Measurements from ENCODE around the gene ARHGAP24. TPM values are rescaled to one million over a fixed set of nuclear protein-coding genes. Genes with fewer than 3 reads are reported as not detected.

The ARHGAP24 gene
- total RNA-seq, 1 experiment from 2014 or later: 1.3 TPM

DNA sequence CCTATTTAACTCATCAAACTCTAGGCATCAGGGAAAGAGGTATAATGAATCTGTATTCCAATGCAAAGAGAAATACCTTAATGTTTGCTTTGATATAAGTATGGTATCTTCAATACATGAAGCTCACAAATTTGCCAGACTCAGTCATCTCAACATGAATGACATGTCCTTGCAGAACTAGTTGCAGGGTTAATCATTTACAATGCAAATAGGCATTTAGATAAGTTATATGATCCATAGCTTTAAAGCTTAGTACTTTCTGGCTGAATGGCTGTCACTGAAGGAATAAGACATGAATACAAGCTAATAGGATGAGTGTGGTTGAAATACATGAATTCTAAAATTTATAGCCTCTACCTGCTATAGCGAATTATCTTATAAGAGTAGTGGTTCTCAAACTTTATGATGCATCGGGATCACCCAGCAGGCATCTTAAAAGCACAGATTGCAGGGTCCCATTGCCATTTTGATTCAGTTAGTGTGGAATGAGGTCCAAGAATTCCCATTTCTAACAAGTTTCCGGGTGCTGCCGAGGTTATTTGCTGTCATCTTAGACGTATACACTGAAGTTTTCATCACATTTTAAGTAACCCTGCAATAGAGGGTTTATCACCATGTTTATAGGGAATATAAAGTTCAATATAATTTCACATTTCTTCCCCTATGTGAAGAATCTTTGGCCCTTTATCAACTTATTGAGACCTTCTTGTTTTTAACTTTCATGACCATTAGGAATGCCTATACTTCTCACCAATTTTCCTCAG is 439.2 kb downstream of the ARHGAP24 start:
- ATAC-seq: no peak
- CTCF ChIA-PET: no interaction called here

More for the DNA sequence above, 439.2 kb downstream of the ARHGAP24 start:
- intact Hi-C loops (cut with micrococcal nuclease): no loop called here
- TF ChIP-seq CEBPB (IDR thresholded peaks at IDR 0.05; ENCODE audit: low read depth) (no peak), ZFX (IDR thresholded peaks at IDR 0.05) (no peak), JUND (IDR thresholded peaks at IDR 0.05) (no peak), EZH2 (IDR thresholded peaks at IDR 0.05) (no peak), EGR1 (IDR thresholded peaks at IDR 0.05; ENCODE audit: low read depth) (no peak), YY1 (IDR thresholded peaks at IDR 0.05; ENCODE audit: extremely low read depth, insufficient replicate concordance, low read depth, low read length) (no peak), ELF1 (IDR thresholded peaks at IDR 0.05; ENCODE audit: borderline replicate concordance, low read depth) (no peak), RAD21 (IDR thresholded peaks at IDR 0.05; ENCODE audit: low read depth) (no peak), POLR2A (IDR thresholded peaks at IDR 0.05; ENCODE audit: borderline replicate concordance, extremely low read depth, insufficient read depth, insufficient read length) (no peak), EZH2phosphoT487 (IDR thresholded peaks at IDR 0.05; ENCODE audit: borderline replicate concordance) (no peak), ZNF274 (IDR thresholded peaks at IDR 0.05; ENCODE audit: low read depth, low read length) (no peak), SIN3A (IDR thresholded peaks at IDR 0.05; ENCODE audit: low read depth) (no peak), POLR2AphosphoS5 (IDR thresholded peaks at IDR 0.05; ENCODE audit: low read depth, low read length) (no peak), SRF (IDR thresholded peaks at IDR 0.05; ENCODE audit: low read depth) (no peak)
- TF ChIP-seq, protein P1, sequence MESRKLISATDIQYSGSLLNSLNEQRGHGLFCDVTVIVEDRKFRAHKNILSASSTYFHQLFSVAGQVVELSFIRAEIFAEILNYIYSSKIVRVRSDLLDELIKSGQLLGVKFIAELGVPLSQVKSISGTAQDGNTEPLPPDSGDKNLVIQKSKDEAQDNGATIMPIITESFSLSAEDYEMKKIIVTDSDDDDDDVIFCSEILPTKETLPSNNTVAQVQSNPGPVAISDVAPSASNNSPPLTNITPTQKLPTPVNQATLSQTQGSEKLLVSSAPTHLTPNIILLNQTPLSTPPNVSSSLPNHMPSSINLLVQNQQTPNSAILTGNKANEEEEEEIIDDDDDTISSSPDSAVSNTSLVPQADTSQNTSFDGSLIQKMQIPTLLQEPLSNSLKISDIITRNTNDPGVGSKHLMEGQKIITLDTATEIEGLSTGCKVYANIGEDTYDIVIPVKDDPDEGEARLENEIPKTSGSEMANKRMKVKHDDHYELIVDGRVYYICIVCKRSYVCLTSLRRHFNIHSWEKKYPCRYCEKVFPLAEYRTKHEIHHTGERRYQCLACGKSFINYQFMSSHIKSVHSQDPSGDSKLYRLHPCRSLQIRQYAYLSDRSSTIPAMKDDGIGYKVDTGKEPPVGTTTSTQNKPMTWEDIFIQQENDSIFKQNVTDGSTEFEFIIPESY (IDR thresholded peaks at IDR 0.05; ENCODE audit: extremely low read depth, insufficient replicate concordance, low read length): no peak
- TF ChIP-seq, protein P2, sequence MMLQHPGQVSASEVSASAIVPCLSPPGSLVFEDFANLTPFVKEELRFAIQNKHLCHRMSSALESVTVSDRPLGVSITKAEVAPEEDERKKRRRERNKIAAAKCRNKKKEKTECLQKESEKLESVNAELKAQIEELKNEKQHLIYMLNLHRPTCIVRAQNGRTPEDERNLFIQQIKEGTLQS (IDR thresholded peaks at IDR 0.05): no peak
- TF ChIP-seq, protein P3, sequence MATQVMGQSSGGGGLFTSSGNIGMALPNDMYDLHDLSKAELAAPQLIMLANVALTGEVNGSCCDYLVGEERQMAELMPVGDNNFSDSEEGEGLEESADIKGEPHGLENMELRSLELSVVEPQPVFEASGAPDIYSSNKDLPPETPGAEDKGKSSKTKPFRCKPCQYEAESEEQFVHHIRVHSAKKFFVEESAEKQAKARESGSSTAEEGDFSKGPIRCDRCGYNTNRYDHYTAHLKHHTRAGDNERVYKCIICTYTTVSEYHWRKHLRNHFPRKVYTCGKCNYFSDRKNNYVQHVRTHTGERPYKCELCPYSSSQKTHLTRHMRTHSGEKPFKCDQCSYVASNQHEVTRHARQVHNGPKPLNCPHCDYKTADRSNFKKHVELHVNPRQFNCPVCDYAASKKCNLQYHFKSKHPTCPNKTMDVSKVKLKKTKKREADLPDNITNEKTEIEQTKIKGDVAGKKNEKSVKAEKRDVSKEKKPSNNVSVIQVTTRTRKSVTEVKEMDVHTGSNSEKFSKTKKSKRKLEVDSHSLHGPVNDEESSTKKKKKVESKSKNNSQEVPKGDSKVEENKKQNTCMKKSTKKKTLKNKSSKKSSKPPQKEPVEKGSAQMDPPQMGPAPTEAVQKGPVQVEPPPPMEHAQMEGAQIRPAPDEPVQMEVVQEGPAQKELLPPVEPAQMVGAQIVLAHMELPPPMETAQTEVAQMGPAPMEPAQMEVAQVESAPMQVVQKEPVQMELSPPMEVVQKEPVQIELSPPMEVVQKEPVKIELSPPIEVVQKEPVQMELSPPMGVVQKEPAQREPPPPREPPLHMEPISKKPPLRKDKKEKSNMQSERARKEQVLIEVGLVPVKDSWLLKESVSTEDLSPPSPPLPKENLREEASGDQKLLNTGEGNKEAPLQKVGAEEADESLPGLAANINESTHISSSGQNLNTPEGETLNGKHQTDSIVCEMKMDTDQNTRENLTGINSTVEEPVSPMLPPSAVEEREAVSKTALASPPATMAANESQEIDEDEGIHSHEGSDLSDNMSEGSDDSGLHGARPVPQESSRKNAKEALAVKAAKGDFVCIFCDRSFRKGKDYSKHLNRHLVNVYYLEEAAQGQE (IDR thresholded peaks at IDR 0.05; ENCODE audit: low read depth): no peak
- TF ChIP-seq, protein P4, sequence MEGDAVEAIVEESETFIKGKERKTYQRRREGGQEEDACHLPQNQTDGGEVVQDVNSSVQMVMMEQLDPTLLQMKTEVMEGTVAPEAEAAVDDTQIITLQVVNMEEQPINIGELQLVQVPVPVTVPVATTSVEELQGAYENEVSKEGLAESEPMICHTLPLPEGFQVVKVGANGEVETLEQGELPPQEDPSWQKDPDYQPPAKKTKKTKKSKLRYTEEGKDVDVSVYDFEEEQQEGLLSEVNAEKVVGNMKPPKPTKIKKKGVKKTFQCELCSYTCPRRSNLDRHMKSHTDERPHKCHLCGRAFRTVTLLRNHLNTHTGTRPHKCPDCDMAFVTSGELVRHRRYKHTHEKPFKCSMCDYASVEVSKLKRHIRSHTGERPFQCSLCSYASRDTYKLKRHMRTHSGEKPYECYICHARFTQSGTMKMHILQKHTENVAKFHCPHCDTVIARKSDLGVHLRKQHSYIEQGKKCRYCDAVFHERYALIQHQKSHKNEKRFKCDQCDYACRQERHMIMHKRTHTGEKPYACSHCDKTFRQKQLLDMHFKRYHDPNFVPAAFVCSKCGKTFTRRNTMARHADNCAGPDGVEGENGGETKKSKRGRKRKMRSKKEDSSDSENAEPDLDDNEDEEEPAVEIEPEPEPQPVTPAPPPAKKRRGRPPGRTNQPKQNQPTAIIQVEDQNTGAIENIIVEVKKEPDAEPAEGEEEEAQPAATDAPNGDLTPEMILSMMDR (IDR thresholded peaks at IDR 0.05 in 2 of 3, conservative IDR thresholded peaks at IDR 0.05 in 1 of 3; ENCODE audit: borderline replicate concordance in 1 of 3, insufficient read depth in 1 of 3, low read depth in 2 of 3, low read length in 2 of 3): no peak
- Histone ChIP-seq H2AFZ (ENCODE audit: low read depth, low read length, poor library complexity, severe bottlenecking) (no peak overlapping the region), H3K36me3 (ENCODE audit: control insufficient read depth in 1 of 2, insufficient read depth in 2 of 2, low read length in 2 of 2) (no peaks in the 10 kb centered on the region), H3K4me3 (replicated peaks in 1 of 2; ENCODE audit: low read depth in 1 of 2, low read length in 2 of 2) (no peak overlapping the region), H3K27me3 (ENCODE audit: insufficient read depth, low read length) (no peaks in the 10 kb centered on the region), H3K79me2 (ENCODE audit: insufficient read depth, low read length) (no peaks in the 10 kb centered on the region), H4K20me1 (ENCODE audit: insufficient read depth) (no peaks in the 10 kb centered on the region), H3K9me2 (ENCODE audit: insufficient read depth) (no peaks in the 10 kb centered on the region), H3K4me1 (ENCODE audit: control insufficient read depth in 1 of 2, insufficient read depth in 2 of 2, low read length in 2 of 2) (no peaks in the 10 kb centered on the region), H3K4me2 (ENCODE audit: low read length) (no peak overlapping the region), H3K27ac (ENCODE audit: low read depth, low read length) (no peak overlapping the region), H3K9ac (ENCODE audit: low read length) (no peak overlapping the region), H3K9me3 (ENCODE audit: control insufficient read depth in 1 of 2, insufficient read depth in 1 of 2, low read depth in 1 of 2, low read length in 2 of 2) (no peaks in the 10 kb centered on the region)
- no peak for DNase-seq (ENCODE audit: low read depth, low spot score)
- no TSS peak for BruUV-seq (replicated peaks)
- POLR2A ChIA-PET: no interaction called here
- RAD21 ChIA-PET (ENCODE audit: low non-redundant PET in 1 of 2, low total read pairs in 2 of 2, uncharacterized antibody in 2 of 2, unreplicated experiment in 2 of 2): no interaction called here
